ENCODE measurements around the gene DUSP10.

Gene DUSP10

DNA sequence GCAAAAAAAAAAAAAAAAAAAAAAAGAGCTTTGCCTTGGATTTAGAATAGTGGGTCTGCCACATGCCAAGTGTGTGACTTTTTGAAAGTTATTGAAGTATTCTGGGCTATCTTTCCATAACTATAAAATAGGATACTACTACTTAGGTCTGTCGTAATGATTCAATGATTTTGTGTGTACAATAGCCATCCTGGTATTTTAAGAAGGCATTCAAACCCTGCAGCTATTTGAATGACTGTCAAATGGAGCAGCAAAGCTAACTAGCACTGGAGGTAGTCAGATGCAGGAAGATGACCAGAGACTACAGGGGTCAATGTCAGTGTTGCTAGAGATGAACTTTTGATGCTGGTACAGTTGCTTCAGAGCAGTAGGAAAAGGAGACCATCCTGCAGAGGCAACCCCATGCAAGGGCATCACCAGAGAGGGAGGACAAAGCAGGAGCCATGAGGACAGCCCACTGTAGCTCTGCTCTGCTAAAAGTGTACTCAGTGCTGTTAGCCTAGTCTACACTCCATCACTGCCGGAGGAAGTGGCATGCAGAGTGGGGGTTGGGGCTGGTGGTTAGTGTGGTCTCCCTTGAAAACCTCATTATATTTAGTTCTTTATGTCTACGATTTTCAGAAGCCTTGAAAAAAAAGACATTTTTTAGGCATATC lies 29.0 kb downstream of the DUSP10 start:
- DNase-seq (ENCODE audit: low read depth), result peak; percentile 66

DNA sequence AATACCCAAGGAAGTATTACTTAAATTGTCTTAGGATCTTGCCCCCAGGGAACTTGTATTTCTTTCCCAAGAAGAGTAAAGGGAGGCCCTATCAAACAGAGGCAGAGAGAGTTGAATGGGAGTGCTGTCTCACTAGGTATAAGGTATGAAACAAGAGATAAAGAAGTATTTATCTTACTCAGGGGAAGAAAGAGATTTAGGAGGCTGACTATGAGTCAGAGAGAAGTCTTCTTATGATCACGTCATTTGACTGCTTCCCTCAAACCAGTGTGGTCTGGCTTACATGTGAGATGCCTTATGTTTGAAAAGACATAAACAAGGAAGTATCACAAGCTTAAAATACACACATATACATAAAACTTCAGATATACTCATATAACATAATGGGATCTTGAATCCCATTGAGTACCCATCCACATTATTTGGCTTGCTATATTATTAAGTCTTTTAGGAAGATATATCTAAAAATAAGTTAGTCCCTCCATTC lies 29.6 kb downstream of the DUSP10 start:
- DNase-seq (ENCODE audit: low read depth), result no peak

DNA sequence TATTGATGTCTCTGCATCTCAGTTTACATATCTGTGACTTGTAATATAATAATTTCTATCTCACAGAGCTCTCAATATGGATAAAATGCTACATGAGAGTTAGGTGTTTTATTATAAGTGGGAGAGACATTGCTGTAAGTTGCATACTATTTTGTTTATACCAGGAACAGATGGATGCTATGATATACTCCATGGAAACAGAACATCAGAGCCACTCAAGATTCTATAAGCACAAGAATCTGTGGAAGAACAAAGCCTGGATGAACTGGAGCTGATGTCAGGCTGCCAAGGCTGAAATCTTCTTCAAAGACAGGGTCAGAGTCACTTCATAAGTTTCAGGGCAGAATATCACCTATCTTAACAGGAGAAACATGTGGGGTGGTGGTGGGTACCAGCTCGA lies 30.2 kb downstream of the DUSP10 start:
- DNase-seq (ENCODE audit: low read depth), result no peak

DNA sequence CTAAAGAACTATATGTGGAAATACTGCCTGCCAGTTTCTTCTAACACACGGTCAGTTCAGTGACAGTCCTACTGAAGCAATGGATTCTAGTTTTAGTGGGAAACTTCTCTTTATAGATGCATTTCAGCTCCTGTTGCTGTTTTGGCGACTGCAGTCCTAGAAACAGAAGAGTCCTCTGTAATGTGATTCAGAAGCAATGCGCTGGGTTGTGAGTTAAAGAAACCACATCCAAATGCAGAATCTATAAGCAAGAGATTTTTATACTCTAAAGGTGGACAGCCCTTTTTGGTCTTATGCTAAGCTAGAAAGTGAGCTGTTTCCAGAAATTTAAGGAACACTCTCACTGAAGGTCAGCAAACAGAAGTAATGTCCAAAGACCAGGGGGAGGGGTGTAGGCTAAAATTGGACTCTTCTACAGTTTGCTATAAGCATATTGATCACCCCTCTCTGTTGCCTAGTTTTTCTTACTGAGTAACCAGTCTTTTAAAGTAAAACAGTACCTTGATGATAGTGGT lies 30.8 kb downstream of the DUSP10 start:
- no peak for DNase-seq (ENCODE audit: low read depth)

DNA sequence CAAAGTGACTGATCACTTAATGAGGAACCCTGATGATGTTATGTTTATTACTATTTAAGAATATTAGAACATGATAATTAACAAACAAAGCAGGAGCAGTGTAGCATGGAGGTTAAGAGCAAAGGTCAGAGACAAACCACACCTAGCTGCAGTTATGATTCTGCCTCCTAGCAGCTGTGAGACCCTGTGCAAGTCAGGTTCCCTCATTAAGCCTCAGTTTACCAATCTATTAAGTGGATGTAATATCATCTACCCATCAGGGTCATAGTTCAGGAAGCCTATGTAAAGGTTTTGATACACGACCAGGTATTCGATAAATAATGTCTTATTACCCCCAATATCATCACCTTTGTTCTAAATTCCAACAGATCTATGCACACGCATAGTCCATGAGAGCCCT lies 32.0 kb downstream of the DUSP10 start:
- no peak for DNase-seq (ENCODE audit: low read depth)

DNA sequence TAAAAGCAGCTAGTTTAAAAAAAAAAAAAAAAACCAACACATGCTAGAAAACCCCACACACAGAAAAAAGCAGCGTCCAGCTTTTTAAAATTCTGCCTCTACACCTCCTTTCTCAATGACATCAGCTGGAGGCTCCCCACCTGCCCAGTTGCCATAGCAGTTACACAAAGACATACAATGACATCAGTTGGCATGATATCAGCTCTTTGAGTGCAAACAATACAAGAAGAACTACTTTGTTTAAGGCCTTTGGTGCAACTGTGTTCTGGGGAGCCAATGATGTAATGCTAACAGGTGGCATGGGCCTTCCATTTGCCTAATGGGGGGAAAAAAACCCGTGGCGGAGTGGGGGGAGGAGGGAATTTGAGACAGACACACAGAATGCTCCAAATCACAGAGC lies 32.9 kb downstream of the DUSP10 start:
- no peak for DNase-seq (ENCODE audit: low read depth)

DNA sequence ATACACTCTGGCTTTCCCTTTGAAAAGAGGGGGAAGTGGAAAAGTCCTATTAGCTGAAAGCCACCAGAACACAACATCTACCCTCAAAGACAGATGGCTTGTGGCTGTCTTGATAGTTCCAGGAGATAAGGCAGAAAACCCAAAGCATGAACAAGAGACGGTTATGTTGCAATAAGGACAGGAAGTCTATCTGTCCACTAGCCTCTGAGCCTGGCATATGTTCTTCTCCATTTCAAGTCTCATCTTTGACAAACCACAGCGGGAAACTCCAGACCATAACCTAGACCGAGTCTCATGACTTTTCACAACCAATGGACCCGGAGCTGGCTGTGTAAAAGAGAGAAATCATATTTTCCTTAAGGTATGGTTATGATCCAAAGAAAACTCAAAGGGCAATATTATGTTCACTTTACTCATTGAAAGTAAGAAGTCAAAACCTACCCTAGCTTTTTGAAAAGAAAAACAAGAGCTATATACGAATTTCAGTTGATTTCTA lies 33.8 kb downstream of the DUSP10 start:
- DNase-seq (ENCODE audit: low read depth), result peak; percentile 16

DNA sequence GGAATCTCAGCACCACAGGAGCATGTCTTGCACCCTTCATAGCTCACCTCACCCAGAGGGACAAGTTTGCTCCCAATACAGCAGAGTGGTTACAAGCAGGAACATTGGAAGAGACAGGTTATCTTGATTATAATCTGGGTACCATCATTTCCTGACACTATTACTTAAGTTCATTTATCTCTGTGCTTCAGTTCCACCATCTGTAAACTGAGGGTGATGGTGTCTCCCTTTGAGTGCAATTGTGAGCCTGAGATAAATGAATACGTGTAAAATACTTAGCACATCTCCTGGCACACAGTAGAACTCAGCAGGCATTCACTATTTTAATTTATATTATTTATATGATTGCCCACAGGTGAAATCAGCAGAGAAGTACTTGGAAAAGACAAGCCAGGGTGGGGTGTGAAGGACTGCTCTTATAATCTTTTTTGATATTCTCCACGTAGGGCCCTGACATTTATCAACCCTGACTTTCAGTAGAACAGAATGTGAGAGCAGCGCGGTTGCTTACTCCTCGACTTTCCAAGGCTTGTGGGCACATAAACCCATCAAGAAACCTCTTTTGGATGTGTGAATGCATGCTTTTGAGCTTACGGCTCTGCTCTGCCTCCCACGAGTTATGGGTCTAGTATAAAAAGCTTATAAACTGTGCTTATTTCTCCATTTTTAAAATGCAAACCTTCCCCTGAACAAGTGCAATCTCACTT lies 34.9 kb downstream of the DUSP10 start:
- DNase-seq (ENCODE audit: low read depth), result no peak

DNA sequence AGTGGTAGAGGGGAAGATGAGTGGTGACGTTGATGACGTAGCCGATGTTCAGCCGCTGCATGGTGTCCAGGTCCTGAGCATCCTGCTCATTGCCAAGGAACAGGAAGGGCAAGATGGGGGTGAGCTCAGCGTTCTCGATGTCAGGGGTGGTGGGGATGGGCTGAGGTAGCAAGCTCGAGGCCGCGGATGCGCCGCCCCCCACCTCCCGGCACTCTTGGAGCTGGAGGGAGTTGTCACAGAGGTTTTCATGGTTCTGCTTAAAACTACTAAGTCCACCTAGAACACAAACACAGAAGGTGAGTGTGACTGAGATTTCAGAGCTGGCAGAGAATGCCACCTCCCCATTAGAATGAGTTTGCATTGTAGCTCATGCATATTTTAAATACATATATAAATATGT lies 35.7 kb downstream of the DUSP10 start:
- DNase-seq (ENCODE audit: low read depth), result no peak

DNA sequence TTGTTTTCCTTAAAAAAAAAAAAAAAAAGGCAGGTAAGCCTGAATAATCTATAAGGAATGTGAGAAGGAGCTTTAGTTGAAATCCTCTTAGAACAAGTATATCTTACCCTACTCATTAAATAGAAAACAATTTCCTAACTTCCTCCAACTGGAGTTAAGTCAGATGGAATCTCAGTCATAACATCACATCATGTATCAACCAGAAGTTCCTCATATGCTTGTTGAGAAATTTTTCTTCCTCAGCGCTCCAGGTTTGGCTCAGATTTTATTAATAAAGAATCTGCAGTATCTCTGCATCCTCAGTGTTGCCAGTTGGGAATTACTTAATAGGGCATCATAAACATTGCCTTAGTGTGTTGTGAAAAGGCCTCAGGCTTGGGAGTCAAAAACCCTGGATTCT lies 37.6 kb downstream of the DUSP10 start:
- DNase-seq (ENCODE audit: low read depth), result no peak

DNA sequence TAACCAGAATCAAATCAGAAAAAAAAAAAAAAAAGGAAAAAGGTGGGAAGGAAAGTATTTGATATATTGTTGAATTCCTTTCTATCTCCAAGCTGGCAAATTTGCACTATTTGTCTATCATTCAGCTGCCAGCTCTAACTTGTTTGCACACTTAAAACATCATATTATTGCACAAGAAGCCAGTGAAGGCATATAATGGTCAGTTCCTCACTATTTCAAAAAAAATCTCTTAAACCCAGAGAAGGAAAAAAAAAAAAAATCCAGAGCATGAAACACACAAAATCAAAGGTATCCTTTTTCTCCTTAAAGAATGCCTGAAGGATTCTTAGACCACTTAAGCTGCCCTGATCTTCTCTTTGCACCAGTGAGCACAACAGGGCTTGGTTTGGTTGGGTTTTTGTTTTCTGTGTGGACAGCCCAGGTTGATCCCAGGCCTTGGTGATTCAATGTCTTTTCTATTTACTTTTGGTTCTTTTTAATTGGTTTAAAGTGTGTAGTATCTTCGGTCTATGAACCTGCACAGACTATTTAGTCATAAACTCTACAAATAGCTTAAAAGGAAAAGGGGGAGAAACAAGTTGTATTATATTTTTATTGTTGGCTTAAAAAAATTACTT lies 40.2 kb downstream of the DUSP10 start:
- no peak for DNase-seq (ENCODE audit: low read depth)

DNA sequence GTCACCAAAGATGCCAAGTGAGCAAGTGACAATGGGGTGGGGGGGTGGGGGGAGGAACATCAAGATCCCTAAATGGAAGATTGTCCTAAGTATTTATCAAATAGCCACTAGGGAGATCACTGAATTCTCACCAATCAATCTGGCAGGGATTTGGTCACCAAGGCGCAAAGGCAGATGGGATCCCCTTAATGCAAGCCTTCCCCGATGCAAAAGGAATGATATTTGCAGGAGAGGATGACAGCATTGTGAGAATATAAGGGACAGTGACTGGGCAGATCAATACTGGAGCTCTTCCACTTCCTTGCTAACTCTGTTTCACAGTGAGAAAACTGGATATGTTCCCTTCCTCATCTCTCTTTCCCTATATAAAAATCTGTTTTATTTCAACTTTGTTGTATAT lies 40.9 kb downstream of the DUSP10 start:
- no peak for DNase-seq (ENCODE audit: low read depth)

DNA sequence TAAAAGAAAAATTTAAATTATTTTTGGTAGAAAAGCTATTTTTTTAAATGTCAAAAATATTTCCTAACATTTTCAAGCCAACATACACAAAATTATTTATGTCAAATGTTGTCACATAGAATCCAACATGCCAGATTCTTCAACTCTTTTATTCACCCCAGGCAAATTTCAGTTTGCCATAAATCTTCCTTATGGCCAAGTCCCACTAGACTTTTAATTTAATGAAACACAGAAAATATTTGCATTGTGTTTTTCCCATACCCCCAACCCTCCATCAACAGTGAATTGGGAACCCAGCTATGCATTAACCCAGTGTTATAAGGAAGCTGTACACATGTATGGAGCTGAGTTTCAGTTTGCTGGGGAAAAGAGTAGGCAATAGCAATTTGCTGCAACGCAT lies 41.4 kb downstream of the DUSP10 start:
- no peak for DNase-seq (ENCODE audit: low read depth)

DNA sequence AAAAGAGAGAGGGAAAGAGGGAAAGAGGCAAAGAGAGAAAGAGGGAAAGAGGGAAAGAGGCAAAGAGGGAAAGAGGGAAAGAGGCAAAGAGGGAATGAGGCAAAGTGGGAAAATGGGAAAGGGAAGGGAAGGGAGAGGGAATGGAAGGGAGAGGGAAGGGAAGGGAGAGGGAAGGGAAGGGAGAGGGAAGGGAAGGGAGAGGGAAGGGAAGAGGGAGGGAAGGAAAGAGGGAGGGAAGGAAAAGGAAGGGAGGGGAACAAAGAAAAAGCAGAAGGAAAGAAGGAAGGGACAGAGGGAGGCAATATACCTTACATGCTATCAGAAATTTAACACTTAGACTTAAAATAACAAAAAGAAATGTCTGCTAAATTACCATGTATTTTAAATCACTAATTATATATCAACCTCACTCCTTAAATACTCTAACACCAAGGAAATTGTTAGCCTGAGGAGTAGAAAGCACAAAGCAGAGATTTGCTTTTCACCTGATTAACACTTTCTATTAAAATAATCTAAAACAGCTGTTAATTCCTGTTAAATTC lies 41.8 kb downstream of the DUSP10 start:
- DNase-seq (ENCODE audit: low read depth), result no peak

DNA sequence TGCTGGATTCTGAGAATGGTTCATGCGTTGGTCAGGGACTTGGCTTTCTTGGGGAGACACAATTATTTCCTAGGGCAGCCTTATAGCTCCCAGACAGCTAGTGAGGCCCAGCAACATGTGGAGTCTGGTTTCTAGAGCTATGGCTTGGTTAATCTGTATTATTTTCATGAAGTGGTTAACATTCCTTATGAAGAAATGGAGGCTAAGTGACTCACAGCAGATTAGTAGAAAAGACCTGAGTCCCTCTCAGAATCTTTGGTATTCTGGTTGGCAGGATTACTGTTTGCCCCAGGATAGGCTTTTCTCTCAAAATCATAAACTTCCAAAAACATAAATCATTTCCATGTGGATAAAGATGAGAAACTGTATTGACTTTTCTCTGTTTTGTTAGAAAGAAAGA lies 42.3 kb downstream of the DUSP10 start:
- no peak for DNase-seq (ENCODE audit: low read depth)

DNA sequence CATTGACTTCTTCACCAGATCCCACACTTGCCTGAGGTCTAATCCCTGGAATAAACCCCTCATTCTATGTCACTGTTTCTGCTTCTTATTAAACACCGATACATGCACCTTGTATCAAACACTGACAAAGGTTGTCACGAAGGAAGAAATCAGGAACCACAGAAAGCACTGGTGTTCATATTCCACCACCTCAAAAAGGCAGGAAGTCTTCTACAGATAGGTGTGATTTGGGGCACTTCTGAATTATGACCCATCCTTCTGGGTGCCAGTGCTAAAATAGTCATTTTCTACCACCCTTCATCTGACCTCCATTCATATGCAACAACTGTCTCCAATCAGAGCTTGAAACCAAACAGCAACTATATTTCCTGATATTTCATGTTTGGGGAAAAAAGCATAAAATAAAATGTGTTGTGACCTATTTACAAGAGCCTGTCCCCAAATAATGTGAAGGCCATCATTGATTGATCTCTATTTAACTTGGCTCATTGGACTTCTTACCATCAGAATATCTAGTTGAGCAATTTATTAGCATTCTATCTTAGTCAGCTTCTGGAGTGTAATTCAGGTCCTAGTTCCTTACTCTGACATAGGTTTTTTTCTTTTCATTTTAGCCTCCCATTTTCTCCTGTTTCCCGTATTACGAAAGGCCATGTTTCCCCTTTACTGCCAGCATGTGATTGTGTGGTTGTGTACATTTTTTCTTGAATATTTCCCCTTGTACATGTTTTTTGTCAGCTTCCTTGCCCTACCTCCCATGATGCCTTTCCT lies 43.1 kb downstream of the DUSP10 start:
- no peak for DNase-seq (ENCODE audit: low read depth)

DNA sequence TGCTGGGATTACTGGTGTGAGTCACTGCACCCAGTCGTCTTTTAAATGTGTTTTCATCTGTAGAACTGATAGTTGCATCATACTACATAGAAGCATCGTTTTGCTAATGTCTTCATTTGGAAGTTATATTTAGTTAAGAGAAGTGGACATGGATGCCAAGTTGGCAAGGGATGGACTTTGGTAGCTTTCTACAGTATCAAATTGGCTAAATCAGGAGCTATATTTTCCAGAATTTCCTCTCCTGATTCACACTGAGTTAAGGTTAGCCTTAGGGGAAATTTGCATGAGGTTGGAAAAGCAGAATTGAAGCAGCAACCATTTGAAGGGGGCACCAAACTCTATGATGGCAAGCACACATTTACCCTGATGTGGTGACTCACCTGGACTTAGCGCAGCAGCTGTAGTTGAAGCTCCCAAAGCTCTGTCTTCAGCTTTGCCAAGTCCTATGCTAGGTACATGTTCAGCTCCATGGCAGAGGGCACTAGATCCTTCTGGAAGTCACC lies 43.9 kb downstream of the DUSP10 start:
- DNase-seq (ENCODE audit: low read depth), result no peak

DNA sequence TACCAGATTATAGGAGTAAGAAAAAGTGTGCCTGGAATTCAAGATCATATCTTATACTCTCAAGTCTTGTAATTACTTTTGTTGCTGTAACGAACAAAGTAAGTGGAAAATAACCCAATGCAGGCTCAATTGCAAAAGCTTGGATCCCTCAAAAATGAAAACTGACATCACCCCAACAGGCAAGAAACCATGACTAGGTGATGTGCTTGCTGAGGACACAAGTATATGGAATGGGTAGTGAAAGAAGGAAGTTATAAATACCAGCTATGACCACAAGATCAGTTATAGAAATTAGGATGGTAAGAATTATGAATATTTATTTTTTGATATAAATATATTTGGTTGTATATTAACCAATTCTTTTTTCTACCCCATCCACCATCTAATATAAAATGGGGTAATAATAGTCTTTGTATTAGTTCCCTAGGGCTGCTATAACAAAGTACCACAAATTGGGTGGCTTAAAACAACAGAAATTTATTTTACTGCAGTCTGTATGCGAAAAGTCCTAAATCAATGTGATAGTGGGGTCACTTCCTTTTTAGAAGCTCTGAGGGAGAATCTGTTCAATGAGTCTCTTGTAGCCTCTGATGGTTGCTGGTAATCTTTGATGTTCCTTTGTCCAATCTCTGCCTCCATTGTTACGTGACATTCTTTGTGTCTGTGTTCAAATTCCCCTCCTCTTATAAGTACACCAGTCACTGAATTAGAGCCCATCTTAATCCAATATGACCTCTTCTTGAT lies 45.0 kb downstream of the DUSP10 start:
- no peak for DNase-seq (ENCODE audit: low read depth)

DNA sequence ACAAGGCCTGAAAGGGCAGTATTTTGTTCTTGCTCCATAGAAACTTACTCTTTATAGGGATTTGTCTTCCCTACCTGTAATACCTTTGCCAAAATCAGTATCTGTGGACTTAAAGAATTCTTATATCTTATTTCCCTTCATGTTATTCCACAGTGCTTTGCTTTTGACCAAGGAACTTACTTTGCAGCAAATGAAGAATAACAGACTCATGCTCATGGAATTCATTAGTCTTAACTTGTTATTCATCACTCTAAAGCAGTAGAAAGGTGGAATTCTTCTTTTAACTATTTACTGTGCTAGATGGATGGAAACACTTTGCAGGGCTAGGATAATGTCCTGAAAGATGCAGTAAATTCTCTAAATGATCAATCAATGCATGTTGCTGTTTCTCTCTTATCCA lies 45.9 kb downstream of the DUSP10 start:
- no peak for DNase-seq (ENCODE audit: low read depth)

DNA sequence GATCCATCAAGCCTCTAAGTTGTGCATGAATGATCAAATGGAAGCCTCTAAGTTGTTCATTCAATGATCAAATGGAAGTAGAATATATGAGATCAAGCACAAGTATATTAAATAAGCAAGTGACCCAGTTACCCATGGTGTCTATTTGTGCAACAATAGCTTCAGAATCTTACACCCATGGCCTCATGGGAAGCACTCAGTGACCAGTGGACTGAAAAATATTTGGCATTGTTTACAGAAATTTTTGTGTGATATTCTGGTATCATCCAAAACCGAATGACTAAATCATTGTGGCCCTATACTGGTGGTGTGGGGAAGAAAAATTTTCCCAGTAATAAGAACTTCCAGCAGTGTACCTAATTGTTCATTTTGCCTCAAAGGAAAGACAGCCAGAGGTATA lies 46.6 kb downstream of the DUSP10 start:
- no peak for DNase-seq (ENCODE audit: low read depth)

DNA sequence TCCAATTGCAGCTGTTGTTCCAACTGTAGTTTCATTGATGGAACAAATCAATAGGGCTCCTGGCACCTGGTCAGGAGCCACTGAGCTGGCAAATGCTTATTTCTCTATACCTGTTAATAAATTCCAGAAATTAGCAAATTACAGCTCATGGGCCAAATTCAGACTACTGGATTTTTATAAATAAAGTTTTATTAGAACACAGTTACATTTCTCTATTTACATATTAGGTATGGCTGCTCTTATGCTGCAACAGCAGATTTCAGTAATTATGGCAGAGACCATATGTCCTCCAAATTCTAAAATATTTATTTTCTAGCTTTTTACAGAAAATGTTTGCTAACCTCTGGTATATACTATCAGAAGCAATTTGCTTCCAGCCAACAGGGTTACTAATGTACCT lies 47.8 kb downstream of the DUSP10 start:
- no peak for DNase-seq (ENCODE audit: low read depth)
